Karpas-422 (cell line): ENCODE measurements around the gene ZMYM4. TPM values are rescaled to one million over a fixed set of nuclear protein-coding genes. Genes with fewer than 3 reads are reported as not detected.
"Not testable (repeated sequence)": the region's sequence is repeated elsewhere in the genome, so short reads cannot be mapped to it uniquely, and the experiment has no call there.

Experiments
- DNase-seq: peaks from one replicate; pipeline ENCODE4 v3.0.0-alpha.2; 2015
- H2AFZ ChIP-seq: fragments of 200-600 bp; sonication (generic); 2 replicates; pipeline ENCODE4 v1.6.1; 2014; ENCODE audit warnings: antibody characterized with exemption, low read length, mixed read lengths
- H3K27ac ChIP-seq: fragments of 200-600 bp; sonication (generic); 2 replicates; pipeline ENCODE4 v1.5.1; 2014; ENCODE audit warnings: mild to moderate bottlenecking, low read length, moderate library complexity
- H3K27me3 ChIP-seq: fragments of 200-600 bp; sonication (generic); 2 replicates; pipeline ENCODE4 v1.6.1; 2014; ENCODE audit warnings: low read length, mixed read lengths
- H3K36me3 ChIP-seq: fragments of 200-600 bp; sonication (generic); 2 replicates; pipeline ENCODE4 v1.6.1; 2014; ENCODE audit warnings: low read length, mixed read lengths; ENCODE audit not compliant: insufficient read depth
- H3K4me1 ChIP-seq: fragments of 200-600 bp; sonication (generic); 2 replicates; pipeline ENCODE4 v1.6.1; 2014; ENCODE audit warnings: mild to moderate bottlenecking, low read length, mixed read lengths
- H3K4me2 ChIP-seq: fragments of 200-600 bp; sonication (generic); 2 replicates; pipeline ENCODE4 v1.6.1; 2014; ENCODE audit warnings: low read length, low read depth, mild to moderate bottlenecking; ENCODE audit not compliant: poor library complexity, severe bottlenecking
- H3K4me3 ChIP-seq: fragments of 200-600 bp; sonication (generic); 2 replicates; pipeline ENCODE4 v1.5.1; 2014; ENCODE audit warnings: mild to moderate bottlenecking, antibody characterized with exemption, low read length, mixed read lengths
- H3K79me2 ChIP-seq: fragments of 200-600 bp; sonication (generic); 2 replicates; pipeline ENCODE4 v1.6.1; 2014; ENCODE audit warnings: mild to moderate bottlenecking, low read length, mixed read lengths
- H3K9ac ChIP-seq: fragments of 200-600 bp; sonication (generic); 2 replicates; pipeline ENCODE4 v1.6.0; 2014; ENCODE audit warnings: low read length
- H3K9me2 ChIP-seq: fragments of 200-600 bp; sonication (generic), shearing (Covaris generic); replicated peaks from 2 replicates; pipeline ENCODE4 v1.6.0; 2014; ENCODE audit warnings: mild to moderate bottlenecking, low read length, moderate library complexity; ENCODE audit not compliant: insufficient read depth
- H3K9me3 ChIP-seq: fragments of 300-700, 200-600 bp; sonication (generic); 2 replicates; pipeline ENCODE4 v1.6.1; 2014; ENCODE audit warnings: low read length, mixed read lengths
- H4K20me1 ChIP-seq: fragments of 200-600 bp; sonication (generic); 2 replicates; pipeline ENCODE4 v1.6.1; 2014; ENCODE audit warnings: mild to moderate bottlenecking, antibody characterized with exemption, low read length, low read depth; ENCODE audit not compliant: insufficient read depth
- total RNA-seq: library from RNA; depleted of rRNA; stranded (reverse); fragments of >200 nt; shearing (Covaris generic); gene quantifications from 2 replicates; pipeline ENCODE4 v1.2.3, GENCODE V29; 2014; ENCODE audit warnings: low replicate concordance

Gene ZMYM4
- total RNA-seq, 1 experiment from 2014 or later = 46.3 TPM

DNA sequence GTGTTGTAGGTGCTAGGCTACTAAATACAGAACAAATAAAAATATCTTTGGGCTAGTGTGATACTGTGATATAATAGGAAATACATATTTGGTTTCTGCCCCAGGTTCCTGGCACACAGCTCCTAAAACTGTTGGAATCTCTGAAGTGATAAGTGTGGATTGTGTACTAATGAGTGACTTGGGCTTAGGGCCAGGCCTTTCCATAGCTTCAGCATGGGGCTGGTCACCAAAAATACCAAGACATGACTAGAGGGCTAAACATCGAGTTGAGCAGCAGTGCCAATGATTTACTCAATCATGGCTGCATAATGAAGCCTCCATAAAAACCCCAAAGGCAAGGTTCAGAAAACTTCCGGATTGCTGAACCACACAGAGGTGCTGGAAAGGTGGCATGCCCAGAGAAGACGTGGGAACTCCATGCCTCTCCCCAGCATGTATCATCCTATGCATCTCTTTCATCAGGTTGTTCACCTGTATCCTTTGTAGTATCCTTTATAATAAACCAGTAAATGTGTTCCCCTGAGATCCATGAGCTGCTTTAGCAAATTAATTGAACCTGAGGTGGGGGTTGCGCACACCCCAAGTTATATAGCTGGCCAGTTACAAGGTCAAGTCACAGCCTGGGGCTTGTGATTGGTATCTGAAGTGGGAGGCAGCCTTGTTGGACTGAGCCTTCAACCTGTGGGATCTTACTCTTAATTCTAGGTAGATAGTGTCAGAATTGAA lies 51.6 kb downstream of the ZMYM4 start:
- Histone ChIP-seq H3K36me3 (no peaks in the 10 kb centered on the region; the same call in 1 of the 2 replicates), H3K9ac (no peak overlapping the region), H3K9me3 (no peaks in the 10 kb centered on the region), H4K20me1 (no peaks in the 10 kb centered on the region), H3K27ac (no peak overlapping the region), H3K4me1 (no peaks in the 10 kb centered on the region), H2AFZ (no peak overlapping the region), H3K79me2 (peaks cover 83% of the 10 kb centered on the region), H3K9me2 (no peaks in the 10 kb centered on the region), H3K4me3 (no peak overlapping the region), H3K27me3 (no peaks in the 10 kb centered on the region), H3K4me2 (no peak overlapping the region)
- DNase-seq = no peak

DNA sequence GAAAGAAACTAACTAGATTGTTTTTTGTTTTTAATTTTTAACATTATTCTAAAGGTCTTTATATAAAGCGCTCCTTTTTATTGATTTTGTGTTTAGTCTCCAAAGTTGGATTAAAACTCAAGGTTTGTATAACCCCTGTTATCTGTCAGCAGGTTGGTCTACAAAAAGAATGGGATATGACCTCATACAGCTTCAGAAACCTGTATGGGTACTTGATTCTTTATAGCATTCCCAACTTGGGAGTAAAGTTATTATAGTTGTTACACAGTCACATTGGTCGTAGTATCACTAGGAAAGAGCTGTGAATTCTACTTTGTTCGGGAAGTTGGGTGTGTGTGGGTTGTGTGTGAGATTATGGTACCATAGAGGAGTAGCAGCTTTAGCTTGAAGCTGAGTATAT lies 52.4 kb downstream of the ZMYM4 start:
- Histone ChIP-seq H3K9me2 (no peaks in the 10 kb centered on the region), H3K4me1 (no peaks in the 10 kb centered on the region), H4K20me1 (no peaks in the 10 kb centered on the region), H3K9ac (no peak overlapping the region), H3K27me3 (no peaks in the 10 kb centered on the region), H3K27ac (no peak overlapping the region), H3K79me2 (peaks cover 82% of the 10 kb centered on the region), H3K4me2 (no peak overlapping the region), H3K4me3 (no peak overlapping the region), H3K36me3 (no peaks in the 10 kb centered on the region), H3K9me3 (no peaks in the 10 kb centered on the region), H2AFZ (no peak overlapping the region)
- no peak for DNase-seq

DNA sequence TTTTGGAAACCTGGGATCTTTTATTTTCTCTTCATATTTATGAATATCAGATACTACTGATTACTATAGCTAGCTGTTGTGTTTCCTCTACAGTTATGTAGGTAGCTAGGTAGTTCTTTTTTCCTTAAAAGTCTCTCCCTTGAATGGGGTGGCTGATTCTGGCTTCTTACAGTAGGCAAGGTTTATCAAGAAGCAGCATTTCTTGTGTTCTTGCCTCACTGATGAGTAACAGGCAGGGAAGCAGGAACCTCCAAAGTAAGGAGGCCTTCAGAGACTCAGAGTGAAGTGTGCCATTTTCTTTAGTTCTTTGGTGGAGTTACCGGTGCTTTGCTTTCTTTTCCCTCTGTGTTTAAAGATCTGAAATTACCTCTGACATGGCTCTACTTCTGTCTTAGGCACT lies 56.0 kb downstream of the ZMYM4 start:
- Histone ChIP-seq H3K9me3 (no peaks in the 10 kb centered on the region), H4K20me1 (no peaks in the 10 kb centered on the region), H3K36me3 (no peaks in the 10 kb centered on the region), H3K4me2 (no peak overlapping the region), H3K9me2 (no peaks in the 10 kb centered on the region), H3K79me2 (peaks cover 79% of the 10 kb centered on the region), H3K4me1 (no peaks in the 10 kb centered on the region), H3K4me3 (no peak overlapping the region), H3K9ac (no peak overlapping the region), H2AFZ (no peak overlapping the region), H3K27me3 (no peaks in the 10 kb centered on the region), H3K27ac (no peak overlapping the region)
- DNase-seq = no peak

DNA sequence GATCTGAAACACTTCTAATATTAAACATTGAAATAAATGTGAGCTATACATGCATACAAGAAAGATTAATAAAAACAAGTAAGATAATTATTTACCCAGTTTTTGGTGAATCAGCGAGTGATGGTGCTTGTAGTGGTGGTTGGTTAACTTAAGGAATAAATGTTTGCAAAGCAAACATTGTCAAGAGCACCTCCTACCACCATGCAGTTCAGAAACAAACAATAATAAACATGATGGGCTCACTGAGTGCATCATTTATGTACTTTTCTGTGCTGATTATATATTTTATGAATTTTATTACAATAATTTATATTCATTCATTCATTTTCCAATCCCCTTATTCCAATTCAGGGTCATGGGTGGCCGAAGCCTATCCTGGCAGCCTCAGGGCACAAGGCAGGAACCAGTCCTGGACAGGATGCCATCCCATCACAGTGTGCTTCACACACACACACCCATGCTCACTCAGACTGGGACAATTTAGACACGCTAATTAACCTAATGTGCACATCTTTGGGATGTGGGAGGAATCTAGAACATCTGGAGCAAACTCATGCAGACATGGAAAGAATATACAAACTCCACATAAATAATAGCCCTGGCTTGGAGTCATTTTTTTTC lies 57.8 kb downstream of the ZMYM4 start:
- H3K9ac ChIP-seq = no peak overlapping the region

DNA sequence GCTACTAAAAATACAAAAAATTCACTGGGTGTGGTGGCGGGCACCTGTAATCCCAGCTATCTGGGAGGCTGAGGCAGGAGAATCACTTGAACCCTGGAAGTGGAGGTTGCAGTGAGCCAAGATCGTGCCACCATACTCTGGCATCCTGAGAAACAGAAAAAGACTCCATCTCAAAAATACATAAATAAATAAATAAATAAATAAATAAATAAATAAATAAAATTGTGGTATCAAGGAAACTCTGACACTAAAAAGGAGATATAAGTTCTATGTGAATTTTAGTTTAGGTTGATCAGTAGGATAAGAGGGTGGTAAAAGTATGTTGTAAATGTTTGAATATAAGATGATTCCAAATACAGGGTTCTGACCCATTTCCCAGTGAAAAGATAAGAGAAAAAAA lies 63.1 kb downstream of the ZMYM4 start:
- peaks cover 85% of the 10 kb centered on the region for H3K79me2 ChIP-seq
- not testable (repeated sequence) for H3K4me2 ChIP-seq, DNase-seq, H3K4me1 ChIP-seq, H2AFZ ChIP-seq, H3K4me3 ChIP-seq, H3K9ac ChIP-seq, H3K27ac ChIP-seq, H3K27me3 ChIP-seq, H3K36me3 ChIP-seq, H4K20me1 ChIP-seq, H3K9me3 ChIP-seq, H3K9me2 ChIP-seq

More for the DNA sequence above, 57.8 kb downstream of the ZMYM4 start:
- H3K4me1 ChIP-seq = no peaks in the 10 kb centered on the region
- peaks cover 77% of the 10 kb centered on the region for H3K79me2 ChIP-seq
- H4K20me1 ChIP-seq = no peaks in the 10 kb centered on the region
- H3K27me3 ChIP-seq = no peaks in the 10 kb centered on the region
- H3K4me3 ChIP-seq = no peak overlapping the region
- H3K4me2 ChIP-seq = no peak overlapping the region
- H3K9me2 ChIP-seq = no peaks in the 10 kb centered on the region
- H2AFZ ChIP-seq = no peak overlapping the region
- no peak for DNase-seq
- H3K36me3 ChIP-seq = no peaks in the 10 kb centered on the region
- no peak overlapping the region for H3K27ac ChIP-seq
- no peaks in the 10 kb centered on the region for H3K9me3 ChIP-seq

DNA sequence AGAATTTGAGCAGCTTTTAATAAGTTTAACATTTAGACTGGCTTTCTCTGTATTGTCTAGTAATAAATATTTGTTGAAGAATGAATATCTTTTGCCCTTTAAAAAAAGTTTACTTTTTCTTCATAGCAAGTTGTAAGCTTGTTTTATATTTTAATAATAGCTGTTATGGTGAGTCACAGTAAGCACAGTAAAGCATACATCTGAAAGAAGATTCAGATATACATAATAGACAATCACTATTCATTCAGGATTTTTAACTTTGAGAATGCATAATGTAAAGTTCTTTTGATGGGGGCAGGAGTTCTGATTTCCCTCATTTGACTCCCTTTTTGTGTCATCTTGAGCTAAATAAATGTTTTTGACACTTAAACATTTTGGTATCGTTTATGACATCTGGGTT lies 66.0 kb downstream of the ZMYM4 start:
- Histone ChIP-seq H3K9ac (no peak overlapping the region), H3K36me3 (peaks cover 9% of the 10 kb centered on the region; the same call in 1 of the 2 replicates), H3K79me2 (peaks cover 87% of the 10 kb centered on the region), H4K20me1 (no peaks in the 10 kb centered on the region), H3K27ac (no peak overlapping the region), H3K9me3 (no peaks in the 10 kb centered on the region), H3K4me1 (peaks cover 4% of the 10 kb centered on the region; the same call in 1 of the 2 replicates), H3K4me3 (no peak overlapping the region), H3K27me3 (no peaks in the 10 kb centered on the region), H2AFZ (no peak overlapping the region), H3K9me2 (no peaks in the 10 kb centered on the region), H3K4me2 (no peak overlapping the region)
- no peak for DNase-seq

DNA sequence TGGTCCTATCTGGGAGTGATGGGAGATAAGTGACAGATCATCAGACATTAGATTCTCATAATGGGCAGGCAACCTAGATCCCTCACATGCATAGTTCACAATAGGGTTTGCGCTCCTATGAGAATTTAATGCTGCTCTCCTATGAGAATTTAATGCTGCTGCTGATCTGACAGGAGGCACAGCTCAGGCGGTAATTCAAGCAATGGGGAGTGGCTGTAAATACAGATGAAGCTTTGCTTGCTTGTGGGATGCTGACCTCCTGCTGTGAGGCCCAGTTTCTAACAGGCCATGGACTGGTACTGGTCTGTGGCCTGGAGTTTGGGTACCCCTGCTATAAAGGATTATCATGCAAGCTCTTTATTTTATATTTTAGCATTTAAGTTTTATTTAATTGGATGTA lies 72.0 kb downstream of the ZMYM4 start:
- H2AFZ ChIP-seq = no peak overlapping the region
- H3K27ac ChIP-seq = no peak overlapping the region
- no peaks in the 10 kb centered on the region for H3K9me2 ChIP-seq
- H3K4me3 ChIP-seq = no peak overlapping the region
- H3K79me2 ChIP-seq = peaks cover 93% of the 10 kb centered on the region
- H3K9ac ChIP-seq = no peak overlapping the region
- peaks cover 4% of the 10 kb centered on the region; the same call in 1 of the 2 replicates for H3K4me1 ChIP-seq
- H3K4me2 ChIP-seq = no peak overlapping the region
- no peak for DNase-seq
- H4K20me1 ChIP-seq = no peaks in the 10 kb centered on the region
- H3K27me3 ChIP-seq = no peaks in the 10 kb centered on the region
- H3K9me3 ChIP-seq = no peaks in the 10 kb centered on the region
- H3K36me3 ChIP-seq = 0 out of 2 replicates have a peak, but pooled peaks cover 4% of the 10 kb centered on the region

DNA sequence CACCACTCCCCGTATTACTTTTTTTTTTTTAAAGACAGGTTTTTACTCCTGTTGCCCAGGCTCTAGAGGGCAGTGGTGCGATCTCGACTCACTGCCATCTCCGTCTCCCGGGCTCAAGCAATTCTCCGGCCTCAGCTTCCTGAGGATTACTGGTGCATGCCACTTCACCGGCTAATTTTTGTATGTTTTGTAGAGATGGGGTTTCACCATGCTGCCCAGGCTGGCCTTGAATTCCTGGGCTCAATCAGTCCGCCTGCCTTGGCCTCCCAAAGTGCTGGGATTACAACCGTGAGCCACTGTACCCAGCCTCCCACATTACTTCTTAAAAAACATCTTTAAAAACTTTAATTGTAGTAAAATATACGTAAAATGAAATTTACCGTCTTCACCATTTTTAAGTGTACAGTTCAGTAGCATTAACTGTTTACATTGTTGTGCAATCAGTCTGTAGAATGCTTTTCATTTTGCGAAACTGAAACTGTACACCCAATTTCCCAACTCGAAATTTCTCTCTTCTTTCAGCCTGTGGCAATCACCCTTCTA lies 77.0 kb downstream of the ZMYM4 start:
- Histone ChIP-seq H4K20me1 (no peaks in the 10 kb centered on the region), H3K36me3 (no peaks in the 10 kb centered on the region), H3K4me1 (no peaks in the 10 kb centered on the region), H3K9me3 (no peaks in the 10 kb centered on the region), H2AFZ (no peak overlapping the region), H3K9me2 (no peaks in the 10 kb centered on the region), H3K27me3 (no peaks in the 10 kb centered on the region), H3K79me2 (peaks cover 91% of the 10 kb centered on the region), H3K27ac (no peak overlapping the region), H3K4me2 (no peak overlapping the region), H3K9ac (no peak overlapping the region), H3K4me3 (no peak overlapping the region)
- DNase-seq = no peak
